DMS53 treated with DMSO at 0.1 percent for 48 hours (cell line): ENCODE results near the gene RRAS.

Experiments
- DNase-seq: peaks from one replicate; lab custom pipeline; 2025; ENCODE audit not compliant: unreplicated experiment; lab: John Stamatoyannopoulos, UW

RRAS gene

DNA sequence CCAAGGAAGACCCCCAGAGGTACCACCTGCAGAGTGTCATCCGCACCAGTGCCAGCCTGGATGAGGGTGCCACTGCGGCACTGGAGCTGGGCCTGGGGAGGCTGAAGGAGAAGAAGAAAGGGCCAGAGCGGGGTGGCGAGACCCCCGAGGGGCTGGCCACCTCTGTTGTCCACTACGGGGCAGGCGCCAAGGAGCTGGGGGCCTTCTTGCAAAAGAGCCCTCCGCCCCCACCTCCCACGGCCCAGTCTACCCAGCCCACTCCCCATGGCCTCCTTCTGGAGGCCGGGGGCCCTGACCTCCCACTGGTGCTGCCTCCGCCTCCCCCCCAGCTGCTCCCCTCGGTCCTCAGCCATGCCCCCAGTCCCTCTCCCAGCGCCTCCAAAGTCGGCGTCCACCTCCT lies 43.5 kb downstream of the RRAS start:
- no peak for DNase-seq

DNA sequence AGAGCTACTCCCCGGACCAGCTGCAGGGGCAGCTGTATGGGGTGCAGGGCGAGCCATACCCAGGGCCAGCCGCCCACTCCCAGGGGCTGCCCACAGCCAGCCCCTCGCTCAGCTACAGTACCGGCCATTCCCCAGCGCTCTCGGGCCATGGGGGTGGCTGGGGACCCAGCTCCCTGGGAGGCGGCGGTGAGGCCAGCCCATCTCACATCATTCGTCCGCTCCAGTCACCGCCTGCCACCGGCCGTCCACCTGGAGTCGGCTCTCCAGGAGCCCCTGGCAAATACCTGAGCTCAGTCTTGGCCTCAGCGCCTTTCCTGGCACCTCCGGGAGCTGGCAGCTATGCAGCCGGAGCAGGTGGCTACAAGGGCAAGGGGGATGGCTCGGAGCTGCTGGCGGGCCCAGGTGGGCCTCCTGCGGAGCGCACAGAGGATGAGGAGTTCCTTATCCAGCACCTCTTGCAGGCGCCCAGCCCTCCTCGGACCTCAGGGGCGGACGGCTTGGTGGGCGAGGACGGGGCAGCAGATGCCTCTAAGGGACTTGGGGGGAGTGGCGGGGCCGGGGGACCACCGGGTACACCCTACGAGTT lies 44.0 kb downstream of the RRAS start:
- DNase-seq = no peak

DNA sequence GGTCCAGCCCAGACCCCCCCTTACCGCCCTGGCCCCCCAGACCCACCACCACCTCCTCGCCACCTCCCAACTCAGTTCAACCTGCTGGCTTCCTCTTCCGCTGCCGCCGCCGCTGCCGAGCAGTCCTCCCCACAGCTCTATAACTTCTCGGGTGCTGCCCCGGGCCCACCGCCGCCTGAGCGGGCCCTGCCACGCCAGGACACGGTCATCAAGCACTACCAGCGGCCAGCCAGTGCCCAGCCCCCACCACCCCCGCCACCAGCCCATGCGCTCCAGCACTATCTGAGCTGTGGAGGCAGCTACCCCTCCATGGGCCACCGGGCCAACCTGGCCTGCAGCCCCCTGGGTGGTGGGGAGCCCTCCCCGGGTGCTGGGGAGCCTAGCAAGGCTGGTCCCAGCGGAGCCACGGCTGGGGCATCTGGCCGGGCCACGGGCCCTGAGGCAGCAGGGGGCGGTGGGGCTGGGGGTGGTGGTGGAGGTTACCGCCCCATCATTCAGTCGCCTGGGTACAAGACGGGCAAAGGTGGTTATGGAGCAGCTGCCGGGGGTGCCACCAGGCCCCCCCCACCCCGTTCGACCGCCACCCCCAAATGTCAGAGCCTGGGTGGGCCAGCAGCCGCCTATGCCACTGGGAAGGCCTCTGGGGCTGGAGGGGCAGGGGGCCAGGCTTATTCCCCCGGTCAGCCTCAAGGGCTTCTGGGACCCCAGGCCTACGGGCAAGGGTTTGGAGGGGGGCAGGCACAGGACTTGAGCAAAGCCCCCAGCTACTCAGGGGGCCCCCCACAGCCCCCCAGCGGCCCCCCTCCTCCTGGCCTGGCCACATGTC lies 44.7 kb downstream of the RRAS start:
- DNase-seq = no peak

DNA sequence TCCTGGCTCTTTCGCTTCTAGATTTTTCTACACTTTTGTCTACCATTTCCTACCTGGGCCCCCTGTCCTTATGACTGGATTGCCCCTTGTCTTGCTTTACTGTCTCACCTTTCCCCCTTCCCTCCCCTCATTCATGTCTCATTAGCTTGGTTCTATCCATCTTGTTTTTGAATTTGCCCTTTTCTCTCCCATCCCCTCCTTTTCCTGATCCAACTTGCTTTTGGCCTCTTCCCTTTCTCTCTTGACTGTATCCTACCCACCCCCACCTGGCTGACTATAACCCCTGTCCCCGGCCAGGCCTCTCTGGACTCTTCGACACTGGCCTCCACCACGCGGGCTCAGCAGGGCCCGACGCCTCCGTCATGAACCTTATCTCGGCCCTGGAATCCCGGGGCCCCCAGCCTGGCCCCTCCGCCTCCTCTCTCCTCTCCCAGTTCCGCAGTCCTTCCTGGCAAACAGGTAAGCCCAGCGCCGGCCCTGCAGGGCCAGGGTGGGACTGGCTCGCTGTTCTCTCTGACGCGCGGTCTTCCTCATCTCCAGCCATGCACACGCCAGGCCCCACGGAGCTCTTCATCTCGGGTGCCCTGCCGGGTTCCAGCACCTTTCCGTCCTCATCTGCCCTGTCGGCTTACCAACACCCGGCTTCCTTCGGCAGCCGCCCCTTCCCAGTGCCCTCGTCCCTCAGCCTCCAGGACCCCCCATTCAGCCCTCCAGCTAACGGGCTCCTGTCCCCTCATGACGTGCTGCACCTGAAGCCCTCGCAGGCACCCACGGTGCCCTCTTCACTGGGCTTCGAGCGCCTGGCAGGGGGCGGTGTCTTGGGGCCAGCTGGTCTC lies 45.6 kb downstream of the RRAS start:
- no peak for DNase-seq

DNA sequence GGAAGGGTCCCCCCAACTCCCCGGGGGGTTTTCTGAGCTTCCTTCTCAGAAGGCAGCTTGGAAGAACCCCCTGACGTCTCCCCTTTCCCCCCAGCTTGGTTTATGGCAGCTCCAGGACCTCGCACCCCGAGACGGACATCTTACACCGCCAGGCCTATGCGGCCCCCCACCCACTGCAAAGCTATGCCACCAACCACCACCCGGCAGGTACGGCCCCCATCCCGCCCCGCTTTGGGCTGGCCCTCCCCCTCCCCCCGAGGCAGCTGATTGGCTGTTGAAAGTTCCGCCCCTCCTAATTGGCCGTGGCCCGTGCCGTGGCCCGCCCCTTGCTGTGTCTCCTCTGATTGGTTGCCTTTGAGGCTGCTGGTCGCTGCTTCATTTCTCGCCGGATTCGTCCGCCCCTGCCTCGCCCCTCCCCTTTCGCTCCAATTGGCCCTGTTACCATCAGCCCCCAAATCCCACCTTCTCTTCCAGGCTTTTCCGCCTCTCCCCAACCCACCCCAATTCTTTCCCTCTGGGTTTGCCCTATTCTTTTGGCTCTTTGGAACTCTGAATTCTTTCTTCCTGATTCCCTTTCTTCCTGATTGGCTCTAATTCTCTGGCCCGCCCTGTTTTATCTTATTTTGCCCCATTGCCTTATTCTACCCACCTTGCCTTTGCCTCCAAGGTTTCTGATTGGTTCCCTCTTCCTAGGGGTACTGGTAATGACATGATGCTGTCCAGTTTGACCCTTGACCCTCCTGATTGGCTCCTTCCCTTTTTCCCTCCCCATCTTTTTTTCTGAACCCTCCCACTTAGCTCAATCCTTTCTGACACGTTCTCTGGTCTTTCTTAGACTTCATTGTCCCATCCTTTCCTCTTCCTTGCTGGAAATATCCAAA lies 46.5 kb downstream of the RRAS start:
- DNase-seq = no peak

DNA sequence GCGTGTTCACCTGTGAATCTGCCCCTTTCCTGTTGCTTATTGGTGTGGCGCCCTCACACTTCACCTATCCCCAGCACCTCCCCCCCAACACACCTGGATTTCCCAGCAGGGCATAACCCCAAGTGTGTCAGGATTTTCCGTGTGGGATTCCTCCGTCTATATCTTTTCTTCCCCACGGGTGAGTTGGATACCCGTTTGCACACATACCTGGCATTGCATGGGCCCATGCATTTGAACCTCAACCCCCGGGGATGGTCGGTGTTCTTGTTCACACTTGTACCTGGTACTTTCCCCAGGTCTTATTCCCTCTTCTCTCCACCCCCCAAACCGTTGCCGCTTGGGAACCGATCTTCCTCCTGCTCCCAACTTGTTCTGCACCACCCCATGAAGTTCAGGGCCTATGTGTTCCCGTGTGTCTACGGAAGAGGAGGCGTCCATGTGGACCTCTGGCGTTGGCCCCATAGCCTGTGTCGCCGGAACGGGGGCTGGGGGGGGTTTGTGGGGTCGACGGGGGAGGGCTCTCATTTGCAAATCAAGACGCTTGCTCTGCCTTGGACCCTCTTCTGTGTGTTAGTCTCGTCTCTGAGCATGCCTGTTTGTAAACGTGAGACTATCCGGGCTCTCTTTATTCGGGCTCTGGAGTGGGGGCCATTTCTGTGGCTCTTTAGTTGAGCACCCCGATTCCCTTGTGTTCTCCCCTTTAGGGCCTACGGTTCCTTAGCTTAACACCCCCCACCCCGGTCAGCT lies 47.3 kb downstream of the RRAS start:
- no peak for DNase-seq

DNA sequence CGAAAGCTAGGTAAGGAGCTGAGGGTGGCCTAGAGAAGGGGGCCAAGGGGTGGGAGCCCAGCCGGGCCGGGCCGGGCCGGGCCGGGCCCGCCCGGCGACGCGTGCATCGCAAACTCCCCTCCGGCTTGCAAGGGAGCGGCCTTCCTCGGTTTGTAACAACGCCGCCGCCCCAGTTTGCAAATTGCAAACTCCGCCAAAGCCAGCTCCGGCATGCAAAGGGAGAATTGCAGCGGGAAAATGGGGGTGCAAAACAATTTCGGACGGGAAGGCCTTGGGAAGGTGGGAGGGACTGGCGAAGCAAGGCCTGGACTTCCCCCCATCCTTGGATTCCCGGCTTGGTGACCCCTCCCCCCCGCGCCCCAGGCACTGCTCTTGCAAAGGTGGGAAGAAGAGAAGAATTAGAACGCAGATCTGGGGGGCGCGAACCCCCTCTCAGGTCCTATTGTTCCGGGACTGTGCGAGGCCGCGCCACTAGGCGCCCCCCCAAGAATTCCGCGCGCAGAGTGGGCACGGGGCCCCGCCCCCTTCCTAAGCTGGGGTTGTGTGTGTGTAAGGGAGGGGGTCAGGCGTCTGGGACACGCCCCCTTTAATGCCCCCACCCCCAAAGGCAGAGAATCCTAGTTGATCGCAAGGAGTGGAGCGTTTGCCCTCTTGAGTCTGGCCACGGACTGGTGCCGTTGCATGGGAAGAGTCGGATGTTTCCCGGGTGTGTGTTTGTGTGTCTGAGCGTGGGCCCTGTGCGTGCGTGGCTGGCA lies 48.0 kb downstream of the RRAS start:
- DNase-seq = no peak

DNA sequence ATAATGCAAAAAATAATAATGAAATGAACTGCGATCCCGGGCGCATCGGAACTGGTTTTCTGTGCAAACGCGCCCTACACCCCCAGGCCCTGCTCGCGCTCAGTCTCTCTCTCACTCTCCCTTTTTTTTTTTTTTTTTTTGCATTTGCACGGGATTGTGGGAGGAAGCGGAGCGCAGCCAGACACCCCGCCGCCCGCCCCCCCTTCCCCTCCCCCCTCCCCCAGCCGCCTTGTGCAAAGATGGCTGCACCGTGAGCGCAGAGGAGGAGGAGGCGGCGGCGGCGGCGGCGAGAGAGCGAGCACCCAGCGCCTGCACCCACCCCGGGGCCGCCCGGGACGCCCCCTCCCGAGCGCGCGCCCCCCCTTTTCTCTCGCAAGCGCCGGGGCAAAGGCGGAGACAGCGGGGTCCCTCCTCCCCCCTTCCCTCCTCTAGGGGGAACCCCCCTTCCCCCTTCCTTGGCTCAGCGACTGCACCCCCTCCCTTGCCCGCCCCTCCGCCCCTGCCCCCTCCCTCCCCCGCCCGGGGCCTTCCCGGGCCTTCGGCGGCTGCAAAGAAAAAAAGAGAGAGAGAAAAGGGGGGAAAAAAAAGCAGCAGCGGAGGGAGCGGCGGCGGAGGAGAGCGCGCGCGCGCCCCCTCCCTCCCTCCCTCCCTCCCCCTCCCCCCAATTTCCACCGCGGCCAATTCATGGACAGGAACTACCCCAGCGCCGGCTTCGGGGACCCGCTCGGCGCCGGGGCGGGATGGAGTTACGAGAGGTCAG lies 48.8 kb downstream of the RRAS start, which contains the start of gene PRR12:
TSS of gene PRR12 (plus strand) at position 212 of the 760 bp plus-strand sequence. CDS start at position 685, 473 bp downstream.
- peak; percentile 22 for DNase-seq

DNA sequence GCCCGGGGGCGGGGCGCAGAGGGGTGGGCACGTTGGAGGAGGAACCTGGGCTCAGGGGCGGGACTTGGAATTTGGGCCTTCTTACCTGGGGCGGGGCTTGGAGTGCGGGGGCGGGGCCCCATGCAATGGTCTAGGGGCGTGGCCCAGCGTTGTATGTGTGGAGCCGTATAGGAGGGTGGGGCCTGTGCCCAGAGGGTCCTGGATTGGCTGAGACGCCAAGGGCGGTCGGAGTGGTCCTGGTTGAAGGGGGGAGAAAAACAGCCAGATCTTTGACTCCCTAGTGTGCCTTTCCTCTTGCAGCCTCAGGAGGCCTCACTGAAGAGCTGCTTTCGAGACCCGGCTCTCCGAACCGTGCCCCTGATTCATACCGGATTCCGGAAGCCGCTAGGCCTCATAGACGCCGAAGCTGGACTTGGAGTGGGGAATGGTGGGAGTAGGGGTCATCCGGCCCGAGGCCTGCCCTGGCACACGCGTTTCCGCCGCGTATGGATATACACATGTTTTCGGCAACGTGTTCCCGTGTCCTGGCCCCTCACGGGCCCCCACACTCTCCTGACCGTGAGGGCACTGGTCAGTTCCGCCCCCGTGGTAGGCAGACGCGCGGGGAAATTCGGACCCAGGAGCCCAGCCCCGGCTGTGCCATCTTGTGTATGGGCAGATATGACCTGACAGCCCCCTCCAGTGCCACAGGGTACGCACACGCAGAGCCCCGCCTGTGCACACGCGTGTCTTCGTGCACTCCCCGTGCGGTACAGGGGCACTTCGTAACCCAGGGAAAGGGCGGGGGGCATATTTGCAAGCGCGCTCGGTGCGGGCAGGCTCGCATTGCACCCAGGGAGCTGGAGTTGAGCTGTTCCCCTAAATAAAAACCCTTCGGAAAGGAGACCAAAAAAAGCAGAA lies 49.6 kb downstream of the RRAS start:
- peak; percentile 79 for DNase-seq

DNA sequence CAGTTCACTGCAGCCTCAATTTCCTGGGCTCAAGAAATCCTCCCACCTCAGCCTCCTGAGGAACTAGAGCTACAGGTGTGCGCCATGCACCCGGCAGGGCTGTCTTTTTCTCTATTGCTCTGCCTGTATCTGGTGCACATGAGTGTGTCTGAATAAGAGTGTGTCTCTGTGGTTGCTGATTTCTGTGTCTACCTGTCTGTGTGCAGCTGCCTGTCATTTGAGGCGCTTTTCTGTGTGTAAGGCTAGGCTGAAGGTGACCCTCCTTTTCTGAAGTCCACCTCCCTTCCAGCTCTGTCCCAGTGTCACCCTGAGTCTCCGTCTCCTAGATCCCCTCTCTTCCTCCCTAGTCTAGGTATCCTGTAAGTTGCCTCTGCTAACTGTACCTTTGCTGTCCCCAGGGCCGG lies 50.4 kb downstream of the RRAS start:
- peak; percentile 21 for DNase-seq

DNA sequence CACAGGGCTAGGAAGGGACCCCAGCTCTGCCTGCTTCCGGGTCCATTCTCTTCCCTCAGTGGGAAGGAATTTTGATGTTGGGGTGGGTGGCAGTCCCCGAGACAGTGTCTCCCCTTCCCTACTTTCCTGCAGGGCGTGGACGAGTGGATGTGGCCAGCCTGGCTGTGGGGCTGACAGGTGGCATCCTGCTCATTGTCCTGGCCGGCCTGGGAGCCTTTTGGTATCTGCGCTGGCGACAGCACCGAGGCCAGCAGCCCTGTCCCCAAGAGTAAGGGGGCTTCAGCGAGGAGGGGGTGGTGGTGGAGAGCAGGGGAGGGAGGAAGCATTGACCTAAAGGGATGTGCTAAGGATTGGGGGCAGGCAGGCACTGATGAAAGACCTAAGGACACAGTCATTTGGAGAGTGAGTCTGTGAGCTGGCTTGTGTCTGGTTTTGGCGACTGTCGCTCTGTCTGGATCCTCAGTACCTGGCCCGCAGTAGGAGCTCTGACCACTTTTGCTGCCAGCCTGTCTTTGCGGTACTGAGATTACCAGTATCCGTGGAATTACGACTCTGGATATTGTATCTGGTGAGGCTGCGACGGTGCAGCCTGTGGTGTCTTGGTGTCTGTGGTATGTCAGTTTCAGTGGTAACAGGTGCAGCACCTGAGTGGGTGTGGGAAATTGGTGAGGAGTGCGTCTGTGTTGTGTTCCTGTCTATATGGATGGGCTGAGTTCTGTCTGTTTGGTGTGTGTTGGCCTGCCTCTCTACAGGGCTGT lies 51.4 kb downstream of the RRAS start:
- no peak for DNase-seq

DNA sequence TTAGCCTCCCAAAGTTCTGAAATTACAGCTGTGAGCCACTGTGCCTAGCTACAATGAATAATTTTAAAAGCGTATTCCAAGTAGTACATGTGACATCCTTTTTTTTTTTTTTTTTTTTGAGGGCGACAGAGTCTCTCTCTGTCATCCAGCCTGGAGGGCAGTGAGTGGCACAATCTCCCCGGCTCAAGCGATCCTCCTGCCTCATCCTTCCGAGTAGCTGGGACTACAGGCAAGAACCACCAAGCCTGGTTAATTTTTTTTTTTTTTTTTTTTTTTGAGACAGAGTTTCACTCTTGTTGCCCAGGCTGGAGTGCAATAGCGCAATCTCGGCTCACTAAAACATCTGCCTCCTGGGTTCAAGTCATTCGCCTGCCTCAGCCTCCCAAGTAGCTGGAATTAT lies 52.7 kb downstream of the RRAS start:
- no peak for DNase-seq
